GM03348 (cell line): ENCODE measurements around the gene GCC1.

Experiments
- DNase-seq: peaks from one replicate; pipeline ENCODE4 v3.0.0; 2012; ENCODE audit warnings: low spot score

The GCC1 gene

DNA sequence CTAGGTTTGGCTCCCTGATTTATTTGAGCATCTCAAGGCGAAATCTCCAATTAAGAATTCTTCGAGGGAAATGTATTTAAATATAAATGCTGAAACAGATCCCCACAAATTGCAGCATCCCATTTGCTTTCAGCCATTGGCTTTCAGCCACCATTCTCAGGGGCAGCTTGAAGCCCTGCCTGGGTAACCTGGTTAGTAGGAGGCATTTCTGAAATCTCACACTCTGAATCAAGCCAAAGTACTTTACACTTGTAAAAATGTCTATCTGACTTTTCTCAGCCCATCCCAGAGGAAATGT lies 49.1 kb downstream of the GCC1 start:
- DNase-seq = no peak

DNA sequence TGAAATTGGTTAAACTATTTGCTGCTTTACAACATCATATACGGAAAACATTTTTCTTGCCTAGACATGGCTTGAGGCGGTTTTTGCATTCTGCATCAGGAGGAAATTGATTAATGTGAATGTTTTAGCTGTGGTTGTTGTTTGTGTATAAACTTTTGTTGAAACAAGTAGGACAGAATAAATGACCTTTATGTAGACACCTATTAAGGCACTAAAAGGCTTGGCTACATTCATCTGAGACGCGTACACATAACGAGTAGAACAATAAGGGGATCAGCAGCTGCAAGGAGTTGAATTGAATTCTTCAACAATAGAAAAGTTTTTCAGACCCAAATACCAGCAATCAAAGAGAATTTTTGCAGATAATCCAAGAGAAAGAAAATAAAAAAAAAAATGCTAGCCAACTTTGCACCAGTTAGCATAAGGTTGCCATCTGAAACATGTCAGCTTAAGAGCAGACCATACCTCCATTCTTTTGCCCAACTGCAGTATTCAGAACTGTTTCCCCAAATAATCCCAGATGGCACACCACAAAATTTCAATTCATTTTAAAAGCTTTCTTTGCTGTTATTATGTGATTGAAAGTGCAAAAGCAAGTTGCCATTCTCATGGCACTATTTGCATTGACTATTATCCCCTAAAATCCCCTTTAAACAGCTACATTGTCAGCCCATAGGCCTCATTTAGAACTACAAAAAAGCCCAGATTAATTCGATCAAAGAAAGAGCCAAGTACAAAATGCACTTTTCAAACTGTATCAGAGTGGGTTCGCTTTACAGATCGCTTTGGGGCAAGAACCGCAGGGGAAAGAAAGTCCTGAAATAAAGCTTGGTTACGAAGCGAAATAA lies 49.6 kb downstream of the GCC1 start:
- no peak for DNase-seq

DNA sequence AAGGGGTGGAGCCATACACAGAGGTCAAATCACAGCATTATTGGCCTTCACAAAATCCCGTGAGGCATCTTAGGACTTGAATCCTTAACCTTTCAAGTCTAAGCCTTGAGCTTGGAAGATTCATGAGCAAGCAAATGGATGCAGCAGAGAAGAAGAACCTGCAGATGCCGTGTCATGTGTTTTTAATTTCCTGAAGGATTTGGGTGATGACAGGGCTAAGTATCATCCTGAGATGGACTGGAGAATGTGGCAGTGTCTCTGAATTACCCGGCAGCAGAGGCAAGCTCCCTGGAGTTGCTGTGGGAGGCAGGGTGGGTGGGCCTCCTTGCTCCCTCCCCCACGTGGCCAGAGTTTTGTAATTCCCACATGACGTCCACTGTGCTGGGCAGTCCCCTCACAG lies 50.8 kb downstream of the GCC1 start:
- DNase-seq = no peak

DNA sequence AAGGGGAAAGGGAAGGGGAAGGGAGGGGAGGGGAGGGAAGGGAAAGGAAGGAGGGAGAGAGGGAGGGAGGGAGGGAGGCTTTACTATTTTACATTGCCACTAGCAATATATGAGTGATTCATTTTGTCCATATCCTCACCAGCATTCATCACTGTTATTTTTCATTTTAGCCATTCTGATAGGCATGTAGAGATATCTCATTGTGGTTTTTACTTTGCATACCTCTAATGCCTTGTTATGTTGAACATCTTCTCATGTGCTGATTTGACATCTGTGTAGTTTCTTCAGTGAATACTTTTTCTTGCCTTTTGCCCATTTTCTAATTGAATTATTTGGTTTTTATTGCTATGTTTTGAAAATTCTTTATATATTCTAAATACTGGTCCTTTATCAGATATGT lies 52.7 kb downstream of the GCC1 start:
- no peak for DNase-seq

DNA sequence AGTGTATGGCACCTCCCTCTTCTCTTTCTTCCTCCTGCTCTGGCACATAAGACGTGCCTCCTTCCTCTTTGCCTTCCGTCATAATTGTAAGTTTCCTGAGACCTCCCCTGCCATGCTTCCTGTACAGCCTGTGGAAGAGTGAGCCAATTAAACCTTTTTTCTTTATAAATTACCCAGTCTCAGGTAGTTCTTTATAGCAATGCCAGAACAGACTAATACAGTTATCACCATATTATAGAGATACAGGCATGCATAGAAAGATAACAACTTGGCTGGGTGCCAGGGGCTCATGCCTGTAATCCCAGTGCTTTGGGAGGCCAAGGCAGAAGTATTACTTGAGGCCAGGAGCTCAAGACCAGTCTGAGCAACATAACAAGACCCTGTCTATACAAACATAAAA lies 53.2 kb downstream of the GCC1 start:
- DNase-seq = no peak
